NCI-H1105 treated with DMSO at 0.1 percent for 48 hours (cell line): Measurements from ENCODE around the gene VWA1.
"Not testable (repeated sequence)": the region's sequence is repeated elsewhere in the genome, so short reads cannot be mapped to it uniquely, and the experiment has no call there.

Experiments used
- DNase-seq: peaks from one replicate; lab custom pipeline; 2025; lab: John Stamatoyannopoulos, UW

VWA1 gene

DNA sequence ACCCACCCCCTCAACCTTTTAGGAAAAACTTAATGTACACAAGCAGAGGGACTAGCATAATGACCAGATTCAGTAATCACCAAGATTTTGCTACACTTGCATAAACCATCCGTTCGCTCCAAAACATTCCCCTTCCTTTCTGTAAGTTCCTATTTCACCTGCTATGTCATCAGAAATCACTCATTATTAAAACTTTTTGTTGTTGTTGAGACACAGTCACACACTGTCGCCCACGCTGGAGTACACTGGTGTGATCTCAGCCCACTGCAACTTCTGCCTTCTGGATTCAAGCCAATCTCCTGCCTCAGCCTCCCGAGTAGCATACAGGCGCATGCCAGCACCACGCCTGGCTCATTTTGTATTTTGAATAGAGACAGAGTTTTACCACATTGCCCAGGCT lies 31.8 kb upstream of the VWA1 start:
- no peak for DNase-seq

DNA sequence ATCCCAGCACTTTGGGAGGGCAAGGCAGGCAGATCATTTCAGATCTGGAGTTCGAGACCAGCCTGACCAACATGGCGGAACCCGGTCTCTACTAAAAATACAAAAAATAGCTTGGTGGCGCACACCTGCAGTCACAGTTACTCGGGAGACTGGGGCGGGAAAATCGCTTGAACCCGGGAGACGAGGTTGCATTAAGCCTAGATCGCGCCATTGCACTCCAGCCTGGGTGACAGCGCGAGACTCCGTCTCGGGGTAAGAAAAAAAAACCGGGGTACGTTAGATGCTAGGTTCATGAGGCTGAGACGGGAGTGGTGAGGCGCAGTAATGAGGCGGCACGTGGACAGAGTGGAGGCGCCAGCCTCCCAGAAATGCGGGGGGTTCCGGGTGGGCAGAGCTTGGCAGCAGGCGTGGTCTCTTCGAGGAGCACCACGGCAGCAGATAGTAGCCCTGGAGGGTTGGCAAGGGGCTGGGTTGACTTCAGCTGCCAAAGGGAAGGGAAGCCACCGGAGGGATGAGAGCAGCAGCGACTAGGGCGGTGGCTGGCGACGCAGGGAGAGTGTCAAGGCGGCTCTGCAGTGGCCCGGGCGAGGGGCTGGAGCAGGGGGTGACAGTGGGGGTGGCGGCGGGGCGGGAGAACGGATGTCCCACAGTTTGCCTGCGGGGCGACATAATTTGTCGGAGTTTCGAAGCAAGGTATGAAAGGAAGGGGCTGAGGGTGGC lies 29.2 kb upstream of the VWA1 start:
- DNase-seq: no peak

DNA sequence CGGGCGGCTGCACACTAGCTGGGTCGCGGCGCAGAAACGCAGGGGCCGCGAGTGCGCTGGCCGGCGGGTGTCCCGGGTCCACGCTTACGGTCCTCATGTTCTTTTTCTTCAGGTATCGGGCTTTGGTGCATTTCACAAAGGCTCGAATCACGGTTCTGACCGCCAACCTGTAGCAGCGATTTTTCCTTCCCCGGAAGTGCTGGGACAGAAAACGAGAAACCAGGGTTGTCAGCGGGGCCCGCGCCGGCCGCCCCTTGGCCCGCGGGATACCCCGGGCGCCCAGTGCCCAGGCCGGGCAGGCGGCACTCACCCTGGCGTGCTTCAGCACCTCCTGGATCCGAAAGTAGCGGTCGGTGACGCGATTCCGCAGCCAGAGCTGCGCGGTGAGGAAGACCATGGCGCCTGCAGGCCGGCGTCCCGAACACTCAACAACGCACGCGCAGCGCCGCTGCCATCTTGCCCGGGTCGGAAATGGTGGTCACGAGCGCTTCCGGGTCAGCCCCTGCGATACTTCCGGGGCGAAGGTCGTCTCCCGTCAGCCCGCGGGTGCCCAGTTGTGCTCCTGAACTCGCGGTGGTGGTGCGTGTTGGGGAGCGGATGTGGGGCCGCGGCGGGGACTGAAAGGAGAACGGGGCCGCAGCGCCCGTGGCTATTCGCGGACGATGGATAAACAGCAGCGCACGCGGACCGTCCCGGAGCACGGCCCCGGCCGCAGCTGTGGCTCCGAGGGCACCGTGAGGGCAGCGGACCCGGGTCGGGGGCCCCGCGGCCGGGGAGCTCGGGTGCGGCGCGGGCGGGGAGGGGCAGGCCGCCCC lies 28.5 kb upstream of the VWA1 start, which contains the start of gene MRPL20:
Gene MRPL20 (minus strand): TSS at position 473 of the 815 bp plus-strand sequence. CDS start 76 bp downstream, at position 397.
- peak; percentile 88 for DNase-seq

DNA sequence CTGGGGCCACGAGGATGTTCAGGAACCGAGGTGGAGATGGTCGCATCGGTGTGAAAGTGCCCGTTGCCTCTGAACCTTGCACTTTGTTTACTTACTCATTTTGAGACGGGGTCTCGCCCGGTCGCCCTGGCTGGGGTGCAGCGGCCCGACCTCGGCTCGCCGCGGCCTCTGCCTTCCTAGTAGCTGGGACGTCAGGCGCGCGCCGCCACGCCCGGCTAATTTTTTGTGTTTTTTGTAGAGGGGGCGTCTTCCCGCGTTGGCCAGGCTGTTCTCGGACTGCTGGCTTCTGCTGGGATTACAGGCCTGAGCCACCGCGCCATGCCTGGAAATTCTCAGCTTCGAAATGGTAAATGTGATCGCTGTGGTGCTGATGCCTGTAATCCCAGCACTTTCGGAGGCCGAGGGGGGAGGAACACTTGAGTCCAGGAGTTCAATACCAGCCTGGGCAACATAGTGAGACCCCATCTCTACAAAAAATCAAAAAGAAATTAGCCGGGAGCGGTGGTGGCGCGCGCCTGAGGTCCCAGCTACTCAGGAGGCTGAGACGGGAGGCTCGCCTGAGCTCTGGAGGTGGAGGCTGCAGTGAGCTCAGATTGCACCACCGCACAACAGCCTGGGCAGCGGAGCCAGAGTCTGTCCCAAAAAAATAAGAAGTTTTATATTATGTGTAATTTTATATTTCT lies 27.7 kb upstream of the VWA1 start:
- no peak for DNase-seq

- not testable (repeated sequence) for DNase-seq
Measured at GRCh38 chr1:1410238-1410637, 25.3 kb upstream of the VWA1 start.

GRCh38 chr1:1411626-1412025 lies 23.9 kb upstream of the VWA1 start:
- DNase-seq: no peak

DNA sequence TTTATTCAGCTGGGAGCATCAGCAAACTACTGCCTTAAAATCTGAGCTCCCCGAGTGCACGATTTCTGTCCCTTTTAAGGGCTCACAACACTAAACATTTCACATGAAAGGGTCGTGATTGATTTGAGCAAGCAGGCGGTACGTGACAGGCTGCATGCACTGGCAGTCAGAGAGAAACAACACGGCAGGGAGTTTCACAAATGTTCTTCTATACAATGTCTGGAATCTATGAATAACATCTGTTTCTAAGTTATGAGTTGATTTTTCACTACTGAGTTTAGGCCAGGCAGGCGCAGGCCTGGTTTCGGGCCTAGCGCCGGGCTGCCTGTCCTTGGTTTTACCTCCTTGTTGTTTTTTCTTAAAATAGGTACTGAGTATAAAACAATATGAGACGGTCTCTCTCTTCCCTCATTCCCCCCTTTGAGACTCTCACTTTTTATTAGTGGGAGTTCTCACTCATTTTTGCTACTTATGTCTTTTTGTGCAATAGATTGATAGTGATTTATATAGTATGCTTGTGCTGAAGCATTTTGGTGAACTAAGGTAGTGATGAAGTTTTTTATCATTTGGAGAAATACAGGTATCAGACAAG lies 23.1 kb upstream of the VWA1 start:
- DNase-seq: not testable (repeated sequence)

DNA sequence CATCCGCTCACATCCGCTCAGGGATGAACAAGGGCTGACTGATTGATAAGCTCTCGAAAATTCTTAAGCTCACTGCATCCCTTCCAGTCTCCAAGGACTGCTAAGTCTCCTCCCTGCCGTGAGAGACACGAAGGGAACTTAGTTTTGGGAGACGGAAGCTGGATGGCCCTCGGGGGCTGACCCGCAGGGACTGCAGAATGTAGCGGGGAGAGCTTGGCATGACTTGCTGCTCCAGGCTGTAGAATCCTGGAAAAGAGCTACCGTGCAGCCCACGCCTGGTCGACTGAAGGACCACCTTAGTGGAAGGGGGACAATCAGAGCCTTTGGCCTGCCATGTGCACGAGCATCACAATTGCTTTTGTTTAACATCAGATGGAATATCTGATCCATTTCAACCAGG lies 19.7 kb upstream of the VWA1 start:
- no peak for DNase-seq

- DNase-seq: not testable (repeated sequence)
Measured at GRCh38 chr1:1417396-1417795, 18.1 kb upstream of the VWA1 start.

- DNase-seq: not testable (repeated sequence)
Measured at GRCh38 chr1:1417825-1418463, 17.5 kb upstream of the VWA1 start.

GRCh38 chr1:1418464-1419362 lies 16.8 kb upstream of the VWA1 start:
- no peak for DNase-seq

DNA sequence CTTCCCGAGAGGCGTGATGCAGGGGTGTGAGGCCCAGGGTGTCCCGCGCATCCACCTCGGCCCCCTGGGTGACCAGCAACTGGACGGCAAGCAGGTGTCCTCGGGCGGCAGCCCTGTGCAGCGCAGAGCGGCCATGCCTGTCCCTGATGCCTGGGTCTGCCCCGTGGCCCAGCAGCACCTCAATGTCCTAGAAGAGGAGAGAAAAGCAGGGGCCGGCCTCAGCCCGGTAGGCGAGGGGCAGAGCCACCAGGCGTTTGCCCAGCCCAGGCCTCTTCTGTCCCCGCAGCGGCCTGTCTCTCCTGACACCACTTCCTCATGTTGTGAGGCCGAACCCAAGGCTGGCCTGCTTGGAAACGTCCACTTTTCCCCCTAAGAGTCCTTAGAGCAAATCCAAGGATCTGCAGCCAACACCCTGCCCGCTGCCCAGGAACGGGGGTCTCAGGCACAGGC lies 16.1 kb upstream of the VWA1 start:
- DNase-seq: no peak

DNA sequence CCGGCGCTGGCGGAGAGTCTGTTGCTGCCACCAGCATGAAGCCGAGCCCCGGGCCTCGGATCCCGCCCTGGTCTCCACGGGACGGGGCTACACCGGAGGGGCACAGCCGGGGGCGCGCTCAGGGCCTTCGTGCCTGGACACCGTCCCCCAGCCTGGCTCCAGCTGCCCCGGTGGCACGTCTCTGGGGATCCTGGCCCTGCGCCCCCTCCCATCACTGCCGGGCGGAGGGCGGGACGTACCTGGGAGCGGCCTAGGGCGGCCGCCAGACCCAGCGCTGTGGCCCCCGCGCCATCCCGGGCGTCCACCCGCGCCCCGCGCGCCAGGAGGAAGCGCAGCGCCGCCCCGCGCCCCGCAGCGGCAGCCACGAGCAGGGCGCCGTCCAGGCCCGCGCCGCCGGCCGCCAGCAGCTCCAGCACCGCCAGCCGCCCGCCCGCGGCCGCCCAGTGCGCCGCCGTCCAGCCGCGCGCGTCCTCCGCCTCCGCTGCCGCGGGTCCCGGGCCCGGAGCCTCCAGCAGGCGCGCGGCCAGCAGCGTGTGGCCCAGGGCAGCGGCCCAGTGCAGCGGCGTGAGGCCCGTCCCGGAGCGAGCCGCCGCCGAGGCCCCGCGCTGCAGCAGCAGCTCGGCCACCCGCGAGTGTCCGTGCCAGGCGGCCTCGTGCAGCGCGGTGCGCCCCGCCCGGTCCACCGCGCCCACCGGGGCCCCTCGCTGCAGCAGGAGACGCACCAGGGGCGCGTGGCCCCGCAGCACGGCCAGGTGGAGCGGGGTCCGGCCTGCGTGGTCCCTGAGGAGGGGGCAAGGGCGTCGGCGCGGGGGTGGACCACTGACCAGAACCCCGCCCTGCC lies 15.5 kb upstream of the VWA1 start:
- DNase-seq: no peak

DNA sequence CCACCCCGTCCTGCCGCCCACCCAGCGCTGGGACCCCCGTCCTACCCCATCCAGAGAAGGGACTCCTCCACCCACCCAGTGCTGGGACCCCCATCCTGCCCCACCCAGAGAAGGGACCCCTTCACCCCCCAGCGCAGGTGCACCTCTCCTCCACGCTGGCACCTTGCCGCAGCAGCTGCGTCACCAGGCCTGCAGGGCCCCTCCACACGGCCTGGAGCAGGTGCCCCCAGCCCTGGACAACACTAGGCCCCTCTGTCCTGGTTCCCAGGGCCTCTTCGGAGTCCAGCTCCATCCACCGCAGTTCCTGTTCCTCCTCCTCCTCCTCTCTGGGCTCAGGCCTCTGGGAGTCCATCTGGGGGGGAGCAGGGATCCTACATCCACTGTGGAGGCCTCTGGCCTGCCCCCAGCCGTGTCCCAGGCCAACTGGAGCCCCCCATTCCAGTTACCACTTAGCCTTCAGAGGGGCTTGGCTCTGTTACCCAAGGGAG lies 14.8 kb upstream of the VWA1 start:
- DNase-seq: no peak

DNA sequence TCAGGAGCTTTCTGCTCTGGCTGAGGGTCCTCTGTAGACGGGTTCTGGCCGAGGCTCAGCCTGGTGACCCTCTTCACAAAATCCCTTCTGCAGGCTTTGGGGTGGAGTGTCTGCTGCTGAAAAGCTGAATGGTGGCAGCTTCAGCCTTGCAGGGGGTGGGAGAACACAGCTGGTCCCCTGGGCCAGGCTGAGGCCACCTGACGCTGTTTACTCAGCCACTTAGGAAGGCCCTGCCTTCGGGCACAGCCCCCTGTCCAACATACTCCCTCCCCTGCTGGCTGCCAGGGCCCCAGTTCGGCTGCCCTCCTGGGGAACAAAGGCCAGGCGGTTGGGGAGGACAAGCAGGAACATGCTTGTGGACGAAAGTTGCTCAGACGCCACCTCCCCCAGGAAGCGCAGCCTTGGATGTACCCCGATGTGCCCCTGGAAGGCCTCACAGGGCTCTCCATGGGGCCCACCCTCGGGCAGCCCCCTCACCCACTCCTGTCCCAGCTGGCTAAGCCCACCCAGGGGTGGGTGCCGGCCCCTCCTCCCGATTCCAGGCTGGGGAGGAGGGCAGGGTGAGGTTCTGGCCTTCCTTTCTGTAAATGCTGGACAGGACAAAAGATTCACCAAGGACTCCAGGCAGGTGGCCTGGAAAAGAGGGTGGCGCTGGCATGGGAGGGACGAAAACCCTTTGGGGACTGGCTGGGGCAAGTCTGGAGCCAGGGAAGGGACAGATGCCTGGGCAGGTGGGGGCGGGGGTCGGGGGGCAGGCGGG lies 14.2 kb upstream of the VWA1 start, which contains the start of gene ANKRD65:
Gene ANKRD65 (minus strand): TSS at position 130 of the 760 bp plus-strand sequence. CDS start 271 bp downstream, outside the sequence.
- DNase-seq: peak; percentile 85

DNA sequence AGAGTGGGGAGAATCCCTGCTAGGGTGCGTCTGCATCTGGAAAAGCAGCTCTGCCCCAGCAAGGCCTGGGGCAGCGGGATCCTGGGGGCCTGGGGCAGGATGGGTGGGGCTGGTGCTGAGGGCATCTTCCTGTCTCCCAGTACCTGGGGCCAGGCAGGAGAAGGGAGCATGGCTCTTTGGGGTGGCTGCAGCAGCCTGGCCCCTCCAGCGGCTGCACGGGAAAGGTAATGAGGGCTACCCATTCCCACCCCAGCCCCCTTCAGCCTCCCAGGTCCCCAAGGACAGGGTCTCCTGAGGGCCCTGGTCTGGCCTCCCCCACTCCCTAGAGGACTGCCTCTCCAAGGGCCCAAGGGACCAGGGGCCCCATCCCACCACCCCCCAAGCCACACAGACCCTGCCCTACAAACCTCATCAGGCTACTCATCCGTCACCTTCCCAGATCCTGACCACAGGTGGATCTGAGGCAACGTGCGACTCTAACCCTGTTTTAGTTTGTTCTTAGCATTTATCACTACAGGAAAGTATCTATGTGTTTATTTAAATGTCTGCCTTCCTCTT lies 13.5 kb upstream of the VWA1 start:
- DNase-seq: no peak

DNA sequence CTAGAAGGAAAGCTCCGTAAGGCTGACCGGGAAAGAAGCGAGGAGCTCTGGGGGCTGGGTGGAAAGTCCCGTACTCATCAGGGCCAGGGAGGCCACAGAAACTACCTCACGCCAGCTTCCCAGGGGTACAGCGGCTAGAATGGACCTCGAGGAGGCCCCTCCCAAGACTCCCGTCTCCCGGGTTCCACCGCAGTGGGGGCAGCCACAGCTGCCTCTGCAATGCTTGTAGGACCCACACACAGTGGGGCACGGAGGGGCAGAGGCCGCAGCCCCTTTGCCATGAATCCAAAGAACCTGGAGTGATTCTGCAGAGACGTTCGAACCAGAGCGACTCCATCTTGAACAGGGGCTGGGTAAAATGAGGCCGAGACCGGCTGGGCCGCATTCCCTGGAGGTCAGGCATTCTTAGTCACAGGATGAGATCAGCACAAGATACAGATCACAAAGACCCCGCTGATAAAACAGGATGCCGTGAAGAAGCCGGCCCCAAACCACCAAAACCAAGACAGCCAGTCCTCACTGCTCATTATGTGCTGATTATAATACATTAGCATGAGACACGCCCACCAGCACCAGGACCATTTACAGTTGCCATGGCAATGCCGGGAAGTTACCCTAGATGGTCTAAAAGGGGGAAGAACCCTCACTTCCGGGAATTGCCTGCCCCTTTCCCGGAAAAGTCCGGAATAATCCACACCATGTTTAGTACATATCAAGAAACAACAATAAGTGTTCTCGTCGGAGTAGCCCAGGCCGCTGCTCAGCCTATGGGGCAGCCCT lies 12.8 kb upstream of the VWA1 start:
- no peak for DNase-seq

DNA sequence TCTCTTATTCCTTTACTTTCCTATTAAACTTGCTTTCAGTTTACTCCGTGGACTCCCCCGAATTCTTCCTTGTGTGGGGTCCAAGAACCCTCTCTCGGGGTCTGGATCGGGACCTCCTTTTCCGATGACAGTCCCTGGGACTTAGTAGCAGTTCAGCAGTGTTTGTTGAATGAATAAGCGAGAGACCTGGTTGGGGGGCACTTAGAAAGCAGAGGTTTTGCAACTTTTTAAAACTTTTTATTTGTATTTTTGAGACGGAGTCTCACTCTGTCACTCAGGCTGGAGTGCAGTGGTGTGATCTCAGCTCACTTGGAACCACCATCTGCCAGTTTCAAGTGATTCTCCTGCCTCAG lies 12.3 kb upstream of the VWA1 start:
- no peak for DNase-seq
